Left cardiac atrium (tissue), 4 donors: ENCODE measurements around the gene SPTSSB. TPM values are rescaled to one million over a fixed set of nuclear protein-coding genes. Genes with fewer than 3 reads are reported as not detected.

Experiments used
- ATAC-seq, 2 donors: fragments of 200-7000 bp; cut with Tn5 transposase; one replicate each; pipeline ENCODE4 v1.9.1; 2020; ENCODE audit warnings: mild to moderate bottlenecking in 2 of 2, moderate library complexity in 2 of 2
- DNase-seq: peaks from one replicate; pipeline ENCODE4 v3.0.0-alpha.2; 2020
- intact Hi-C, 2 donors: fragments of 100-400 bp; cut with DNase I; formaldehyde crosslinking; loops; one replicate each; pipeline versions ENCODE4 v1.14.1 to v1.15.1; 2022 to 2023
- long read RNA-seq: library from polyadenylated mRNA; unstranded; transcript quantifications from one replicate; pipeline ENCODE4 v2.0.0, GENCODE V29; 2021
- total RNA-seq, 2 donors: library from RNA; stranded (reverse); fragmentation: NEBNext Ultra II Directional; extraction: Animal tissue kit (Norgen Biotek cat#: 25700); gene quantifications; one replicate each; pipeline ENCODE4 v1.2.1, GENCODE V29; 2021
- donor health status: DM: no; HTN: yes; CAD: no.
- donor health status: DM: no; HTN: yes; CAD: no; lungs with severe emphysema.
- donor health status: DM: yes; HTN: yes; CAD: no.
- donor health status: Dilated cardiomyopathy.

SPTSSB gene
- total RNA-seq, result under 1 TPM; 0.38 to 0.39 TPM
- long read RNA-seq, result 0 reads

- ATAC-seq (peak; percentile 62 to 80), DNase-seq (peak; percentile 25)
- intact Hi-C loops, result no loop called here
These were observed at the start of gene SPTSSB for GRCh38 chr3:161371441-161372320. SPTSSB (minus strand) TSS chr3:161371517; CDS start chr3:161346323, 25,194 bp downstream.

- DNase-seq, result no peak
- ATAC-seq, result no peak
- intact Hi-C loops, result loop anchor here (5.0 to 10.0 kb wide), 4 partner anchors 143 to 716 kb away; no protein-coding TSS in a partner anchor
These were observed 49.4 kb upstream of the SPTSSB start for GRCh38 chr3:161420746-161421145.

- intact Hi-C loops, result loop anchor here (5.0 to 10.0 kb wide), 4 partner anchors 142 to 715 kb away; no protein-coding TSS in a partner anchor
- ATAC-seq (no peak), DNase-seq (no peak)
These were observed 48.4 kb upstream of the SPTSSB start for GRCh38 chr3:161419555-161420333.

GRCh38 chr3:161415506-161416231 lies 44.4 kb upstream of the SPTSSB start:
- ATAC-seq, result peak; percentile 75 to 89
- intact Hi-C loops, result no loop called here
- DNase-seq, result peak; percentile 28

GRCh38 chr3:161414907-161415306 lies 43.6 kb upstream of the SPTSSB start:
- no peak for ATAC-seq

GRCh38 chr3:161413855-161414210 lies 42.5 kb upstream of the SPTSSB start:
- no peak for DNase-seq
- no peak for ATAC-seq
- intact Hi-C loops, result no loop called here

More at GRCh38 chr3:161414907-161415306, 43.6 kb upstream of the SPTSSB start:
- intact Hi-C loops, result no loop called here
- no peak for DNase-seq

- DNase-seq, result peak; percentile 84
- ATAC-seq, result peak; percentile 79 to 81
- intact Hi-C loops, result no loop called here
These were observed 42.0 kb upstream of the SPTSSB start for GRCh38 chr3:161413127-161413854.

- intact Hi-C loops, result no loop called here
- DNase-seq (no peak), ATAC-seq (no peak)
These were observed 40.8 kb upstream of the SPTSSB start for GRCh38 chr3:161412123-161412522.

GRCh38 chr3:161409858-161410257 lies 38.5 kb upstream of the SPTSSB start:
- intact Hi-C loops, result no loop called here
- no peak for ATAC-seq
- no peak for DNase-seq

GRCh38 chr3:161409069-161409468 lies 37.8 kb upstream of the SPTSSB start:
- peak in 1 of 2 donors; percentile 40 for ATAC-seq
- intact Hi-C loops, result no loop called here
- DNase-seq, result no peak

GRCh38 chr3:161406594-161407555 lies 35.6 kb upstream of the SPTSSB start:
- ATAC-seq (no peak), DNase-seq (no peak)
- intact Hi-C loops, result no loop called here

GRCh38 chr3:161405836-161406235 lies 34.5 kb upstream of the SPTSSB start:
- ATAC-seq (no peak), DNase-seq (no peak)
- intact Hi-C loops, result no loop called here

GRCh38 chr3:161405087-161405486 lies 33.8 kb upstream of the SPTSSB start:
- ATAC-seq, result no peak
- intact Hi-C loops, result no loop called here

GRCh38 chr3:161403251-161403650 lies 31.9 kb upstream of the SPTSSB start:
- no peak for DNase-seq
- intact Hi-C loops, result no loop called here
- peak in 1 of 2 donors; percentile 22 for ATAC-seq

More at GRCh38 chr3:161405087-161405486, 33.8 kb upstream of the SPTSSB start:
- no peak for DNase-seq

GRCh38 chr3:161401389-161401788 lies 30.1 kb upstream of the SPTSSB start:
- intact Hi-C loops, result no loop called here
- ATAC-seq (no peak), DNase-seq (no peak)

GRCh38 chr3:161400650-161401049 lies 29.3 kb upstream of the SPTSSB start:
- no peak for DNase-seq
- intact Hi-C loops, result no loop called here

GRCh38 chr3:161395115-161396012 lies 24.0 kb upstream of the SPTSSB start:
- intact Hi-C loops, result no loop called here
- ATAC-seq (no peak), DNase-seq (no peak)

More at GRCh38 chr3:161400650-161401049, 29.3 kb upstream of the SPTSSB start:
- no peak for ATAC-seq
